SU-DHL-6 (cell line): ENCODE measurements around the gene HSPB8.

ENCODE experiments used
- H2AFZ ChIP-seq: fragments of 200-600 bp; sonication (generic); 2 replicates; pipeline ENCODE4 v1.6.1; 2014; ENCODE audit warnings: low read depth, mild to moderate bottlenecking, moderate library complexity, mixed read lengths, antibody characterized with exemption, low read length; ENCODE audit not compliant: severe bottlenecking
- H3F3A ChIP-seq: fragments of 200-600 bp; shearing (Covaris generic); 2 replicates; pipeline ENCODE4 v1.6.0; 2016; ENCODE audit warnings: antibody characterized with exemption, mild to moderate bottlenecking; ENCODE audit not compliant: insufficient read depth
- H3K27ac ChIP-seq: fragments of 200-600 bp; sonication (generic); 2 replicates; pipeline ENCODE4 v1.5.1; 2016; ENCODE audit warnings: low read depth, mild to moderate bottlenecking, low read length, moderate library complexity, mixed read lengths
- H3K27me3 ChIP-seq: fragments of 200-600 bp; sonication (generic), shearing (Covaris generic); 2 replicates; pipeline ENCODE4 v1.6.0; 2014; ENCODE audit warnings: mild to moderate bottlenecking, low read length
- H3K36me3 ChIP-seq: fragments of 200-600 bp; sonication (generic); 2 replicates; pipeline ENCODE4 v1.6.1; 2014; ENCODE audit warnings: mild to moderate bottlenecking, low read length, mixed read lengths
- H3K4me2 ChIP-seq: fragments of 300-600, 200-600 bp; shearing (Covaris generic), sonication (generic); 2 replicates; pipeline ENCODE4 v1.6.0; 2014; ENCODE audit warnings: low read length, low read depth, mild to moderate bottlenecking; ENCODE audit not compliant: poor library complexity, severe bottlenecking
- H3K4me3 ChIP-seq: fragments of 200-600 bp; sonication (generic); 2 replicates; pipeline ENCODE4 v1.5.1; 2014; ENCODE audit warnings: antibody characterized with exemption, low read length, mild to moderate bottlenecking, mixed read lengths; ENCODE audit not compliant: insufficient read depth, poor library complexity, severe bottlenecking
- H3K79me2 ChIP-seq: fragments of 200-600 bp; sonication (generic); 2 replicates; pipeline ENCODE4 v1.6.1; 2014; ENCODE audit warnings: mild to moderate bottlenecking, low read length, moderate library complexity; ENCODE audit not compliant: insufficient read depth
- H3K9ac ChIP-seq: fragments of 200-600 bp; sonication (generic); 2 replicates; pipeline ENCODE4 v1.7.0; 2014; ENCODE audit warnings: mild to moderate bottlenecking, low read length
- H3K9me2 ChIP-seq: fragments of 200-600 bp; sonication (generic); replicated peaks from 2 replicates; pipeline ENCODE4 v1.6.1; 2014; ENCODE audit warnings: low read length; ENCODE audit not compliant: insufficient read depth
- H3K9me3 ChIP-seq: fragments of 200-600 bp; sonication (generic); 2 replicates; pipeline ENCODE4 v1.6.1; 2014; ENCODE audit warnings: low read length, mixed read lengths; ENCODE audit not compliant: insufficient read depth
- H4K20me1 ChIP-seq: fragments of 200-600 bp; sonication (generic); 2 replicates; pipeline ENCODE4 v1.6.1; 2014; ENCODE audit warnings: low read depth, mild to moderate bottlenecking, antibody characterized with exemption, low read length, moderate library complexity, mixed read lengths
- CTCF ChIP-seq: fragments of 200-600 bp; sonication (generic); IDR thresholded peaks from one replicate; pipeline ENCODE4 v1.5.1; 2017; ENCODE audit warnings: antibody characterized with exemption, mild to moderate bottlenecking, low read length, moderate library complexity; ENCODE audit not compliant: insufficient read depth, poor library complexity, severe bottlenecking
- EZH2phosphoT487 ChIP-seq: fragments of 200-600 bp; sonication (generic), shearing (Covaris generic); conservative IDR thresholded peaks from 2 replicates; pipeline ENCODE4 v1.6.1; 2018; ENCODE audit warnings: mild to moderate bottlenecking, antibody characterized with exemption, low read length, moderate library complexity, mixed read lengths

The HSPB8 gene

GRCh38 chr12:119151445-119152026, 27.2 kb upstream of the HSPB8 start:
- no peaks in the 10 kb centered on the region for H3K27me3 ChIP-seq
- H3K79me2 ChIP-seq: no peaks in the 10 kb centered on the region
- no peaks in the 10 kb centered on the region for H3K9me3 ChIP-seq
- H3K4me3 ChIP-seq: no peak overlapping the region
- no peak overlapping the region for H3K4me2 ChIP-seq
- H3K9ac ChIP-seq: no peak overlapping the region
- H3K36me3 ChIP-seq: no peaks in the 10 kb centered on the region
- H3F3A ChIP-seq: no peaks in the 10 kb centered on the region
- no peak overlapping the region for H2AFZ ChIP-seq
- H3K9me2 ChIP-seq: no peaks in the 10 kb centered on the region
- no peak overlapping the region for H3K27ac ChIP-seq
- no peaks in the 10 kb centered on the region for H4K20me1 ChIP-seq
- no peak for TF ChIP-seq EZH2phosphoT487
- TF ChIP-seq CTCF: no peak

DNA sequence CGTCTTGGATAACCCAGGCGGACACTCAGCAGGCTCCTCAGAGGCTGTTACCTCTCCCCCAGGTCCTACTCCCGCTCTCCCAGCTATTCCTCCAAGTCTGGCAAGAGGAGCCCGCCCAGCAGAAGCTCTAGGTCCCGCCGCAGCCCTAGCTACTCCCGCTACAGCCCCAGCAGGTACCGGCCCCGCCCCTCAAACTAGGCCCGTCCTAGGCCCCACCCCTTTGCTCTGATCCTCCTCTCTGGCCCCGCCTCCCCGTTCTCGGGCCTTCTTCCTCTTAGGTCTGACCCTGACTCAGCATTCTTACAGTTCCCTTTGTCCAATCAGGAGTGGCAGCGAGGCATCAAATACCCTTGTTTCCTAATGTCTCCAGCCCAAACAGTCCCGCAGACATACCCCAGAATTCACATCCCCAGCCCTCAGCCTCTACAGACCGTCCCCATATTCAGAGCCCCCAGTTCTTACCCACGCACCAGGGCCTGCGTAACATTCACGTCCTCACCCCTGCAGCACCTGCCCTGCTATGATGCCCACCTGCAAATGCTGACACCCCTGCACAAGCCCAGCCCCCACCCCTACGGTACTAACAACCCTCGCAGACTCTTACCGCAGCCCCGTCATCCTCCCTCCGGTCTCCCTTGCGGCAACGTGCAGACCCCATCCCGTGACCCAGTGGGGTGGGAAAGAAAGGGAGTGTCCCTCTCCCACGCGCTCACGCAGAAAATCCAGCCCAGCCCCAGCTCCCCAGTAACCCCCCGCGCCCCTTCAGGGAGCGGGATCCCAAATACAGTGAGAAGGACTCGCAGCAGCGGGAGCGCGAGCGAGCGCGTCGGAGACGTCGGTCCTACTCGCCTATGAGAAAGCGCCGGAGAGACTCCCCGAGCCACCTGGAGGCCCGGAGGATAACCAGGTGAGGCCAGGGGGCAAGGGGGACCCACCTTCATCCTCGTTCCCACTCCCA, 25.0 kb upstream of the HSPB8 start:
- no peaks in the 10 kb centered on the region for H3K36me3 ChIP-seq
- H3F3A ChIP-seq: no peaks in the 10 kb centered on the region
- no peak overlapping the region for H3K9ac ChIP-seq
- H3K9me2 ChIP-seq: no peaks in the 10 kb centered on the region
- no peaks in the 10 kb centered on the region for H3K9me3 ChIP-seq
- no peaks in the 10 kb centered on the region for H4K20me1 ChIP-seq
- TF ChIP-seq CTCF (no peak), EZH2phosphoT487 (no peak)
- H3K4me3 ChIP-seq: no peak overlapping the region
- no peaks in the 10 kb centered on the region for H3K79me2 ChIP-seq
- no peak overlapping the region for H3K27ac ChIP-seq
- H2AFZ ChIP-seq: no peak overlapping the region
- no peaks in the 10 kb centered on the region for H3K27me3 ChIP-seq
- H3K4me2 ChIP-seq: no peak overlapping the region

GRCh38 chr12:119154435-119154818, 24.3 kb upstream of the HSPB8 start:
- H3K27ac ChIP-seq: no peak overlapping the region
- H3K79me2 ChIP-seq: no peaks in the 10 kb centered on the region
- H3K9me3 ChIP-seq: no peaks in the 10 kb centered on the region
- H3F3A ChIP-seq: no peaks in the 10 kb centered on the region
- H4K20me1 ChIP-seq: no peaks in the 10 kb centered on the region
- H3K9me2 ChIP-seq: no peaks in the 10 kb centered on the region
- no peaks in the 10 kb centered on the region for H3K27me3 ChIP-seq
- no peak overlapping the region for H3K9ac ChIP-seq
- H2AFZ ChIP-seq: no peak overlapping the region
- H3K36me3 ChIP-seq: no peaks in the 10 kb centered on the region
- no peak overlapping the region for H3K4me3 ChIP-seq
- H3K4me2 ChIP-seq: no peak overlapping the region
- TF ChIP-seq CTCF: no peak
- no peak for TF ChIP-seq EZH2phosphoT487
